Measurements from ENCODE around the gene S100P.

Gene S100P

DNA sequence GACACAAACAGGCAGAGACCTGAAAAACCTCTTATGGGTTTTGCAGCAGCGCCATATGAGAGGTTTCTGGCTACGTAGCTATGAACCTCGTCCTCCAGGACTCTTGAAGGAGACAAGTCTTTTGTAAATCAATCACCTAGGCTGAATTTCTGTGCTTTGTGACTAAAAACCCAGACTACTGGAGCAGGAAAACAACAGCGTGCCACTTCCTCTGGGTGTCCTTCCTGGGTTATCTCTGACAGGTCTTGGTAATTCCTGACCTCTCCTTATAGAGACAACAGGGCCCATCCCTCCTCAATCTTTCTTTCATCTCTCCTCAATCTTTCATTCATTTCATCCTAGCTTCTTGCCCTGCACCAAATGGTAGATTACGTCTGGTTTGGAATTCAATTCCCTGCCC, 5.7 kb downstream of the S100P start:
- Histone ChIP-seq H3K27ac (no peak overlapping the region), H3K36me3 (ENCODE audit: insufficient read depth) (no peaks in the 10 kb centered on the region), H3K4me3 (IDR thresholded peaks at IDR 0.05; ENCODE audit: insufficient read depth, low read depth, low read length) (no peak overlapping the region), H3K9ac (no peak overlapping the region), H3K79me2 (ENCODE audit: insufficient read depth, low read depth) (no peaks in the 10 kb centered on the region), H4K20me1 (ENCODE audit: insufficient read depth) (no peaks in the 10 kb centered on the region), H3K4me2 (no peak overlapping the region), H2AFZ (ENCODE audit: low read depth) (no peak overlapping the region), H3K4me1 (ENCODE audit: low read depth, poor library complexity, severe bottlenecking) (no peaks in the 10 kb centered on the region), H3K27me3 (ENCODE audit: insufficient read depth, low read depth) (no peaks in the 10 kb centered on the region)
- TF ChIP-seq, protein P1, sequence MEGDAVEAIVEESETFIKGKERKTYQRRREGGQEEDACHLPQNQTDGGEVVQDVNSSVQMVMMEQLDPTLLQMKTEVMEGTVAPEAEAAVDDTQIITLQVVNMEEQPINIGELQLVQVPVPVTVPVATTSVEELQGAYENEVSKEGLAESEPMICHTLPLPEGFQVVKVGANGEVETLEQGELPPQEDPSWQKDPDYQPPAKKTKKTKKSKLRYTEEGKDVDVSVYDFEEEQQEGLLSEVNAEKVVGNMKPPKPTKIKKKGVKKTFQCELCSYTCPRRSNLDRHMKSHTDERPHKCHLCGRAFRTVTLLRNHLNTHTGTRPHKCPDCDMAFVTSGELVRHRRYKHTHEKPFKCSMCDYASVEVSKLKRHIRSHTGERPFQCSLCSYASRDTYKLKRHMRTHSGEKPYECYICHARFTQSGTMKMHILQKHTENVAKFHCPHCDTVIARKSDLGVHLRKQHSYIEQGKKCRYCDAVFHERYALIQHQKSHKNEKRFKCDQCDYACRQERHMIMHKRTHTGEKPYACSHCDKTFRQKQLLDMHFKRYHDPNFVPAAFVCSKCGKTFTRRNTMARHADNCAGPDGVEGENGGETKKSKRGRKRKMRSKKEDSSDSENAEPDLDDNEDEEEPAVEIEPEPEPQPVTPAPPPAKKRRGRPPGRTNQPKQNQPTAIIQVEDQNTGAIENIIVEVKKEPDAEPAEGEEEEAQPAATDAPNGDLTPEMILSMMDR (conservative IDR thresholded peaks at IDR 0.05; ENCODE audit: low read depth, low read length), result no peak

DNA sequence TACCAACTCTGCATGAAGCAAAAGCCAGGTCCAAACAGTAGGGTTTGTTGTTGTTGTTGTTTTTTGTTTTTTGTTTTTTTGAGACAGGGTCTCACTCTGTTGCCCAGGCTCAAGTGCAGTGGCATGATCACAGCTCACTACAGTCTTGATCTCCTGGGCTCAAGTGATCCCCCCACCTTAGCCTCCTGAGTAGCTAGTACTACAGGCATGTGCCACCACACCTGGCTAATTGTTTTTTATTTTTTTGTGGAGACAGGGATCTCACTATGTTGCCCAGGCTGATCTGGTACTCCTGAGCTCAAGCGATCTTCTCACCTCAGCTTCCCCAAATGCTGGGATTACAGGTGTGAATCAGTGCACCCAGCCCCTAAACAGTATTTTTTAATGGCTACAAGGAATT, 6.2 kb downstream of the S100P start:
- TF ChIP-seq, protein P1 (conservative IDR thresholded peaks at IDR 0.05; ENCODE audit: low read depth, low read length), result no peak
- Histone ChIP-seq H2AFZ (ENCODE audit: low read depth) (no peak overlapping the region), H3K4me2 (no peak overlapping the region), H3K4me3 (IDR thresholded peaks at IDR 0.05; ENCODE audit: insufficient read depth, low read depth, low read length) (no peak overlapping the region), H3K36me3 (ENCODE audit: insufficient read depth) (no peaks in the 10 kb centered on the region), H3K27ac (no peak overlapping the region), H3K4me1 (ENCODE audit: low read depth, poor library complexity, severe bottlenecking) (no peaks in the 10 kb centered on the region), H3K9ac (no peak overlapping the region), H3K79me2 (ENCODE audit: insufficient read depth, low read depth) (no peaks in the 10 kb centered on the region), H3K27me3 (ENCODE audit: insufficient read depth, low read depth) (no peaks in the 10 kb centered on the region), H4K20me1 (ENCODE audit: insufficient read depth) (no peaks in the 10 kb centered on the region)

DNA sequence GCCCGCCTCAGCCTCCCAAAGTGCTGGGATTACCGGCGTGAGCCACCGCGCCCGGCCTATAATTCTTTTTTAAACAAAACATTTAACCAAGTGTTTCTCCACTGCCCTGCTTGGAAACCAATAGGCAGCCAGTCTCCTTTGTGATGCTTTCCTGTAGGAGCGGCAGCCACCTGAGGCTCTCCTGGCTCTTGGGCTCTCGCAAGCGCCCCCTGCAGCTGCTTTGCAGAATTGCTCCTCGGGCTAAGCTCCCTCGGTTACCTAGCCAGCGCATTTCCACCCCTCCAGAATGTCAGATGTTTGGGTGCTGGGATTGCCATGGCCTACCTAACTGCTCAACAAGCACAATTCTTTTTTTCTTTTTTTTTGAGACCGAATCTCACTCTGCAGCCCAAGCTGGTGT, 7.7 kb downstream of the S100P start:
- H3K27ac ChIP-seq, result no peak overlapping the region
- TF ChIP-seq, protein P1 (conservative IDR thresholded peaks at IDR 0.05; ENCODE audit: low read depth, low read length), result no peak
- no peaks in the 10 kb centered on the region for H3K79me2 ChIP-seq (ENCODE audit: insufficient read depth, low read depth)

DNA sequence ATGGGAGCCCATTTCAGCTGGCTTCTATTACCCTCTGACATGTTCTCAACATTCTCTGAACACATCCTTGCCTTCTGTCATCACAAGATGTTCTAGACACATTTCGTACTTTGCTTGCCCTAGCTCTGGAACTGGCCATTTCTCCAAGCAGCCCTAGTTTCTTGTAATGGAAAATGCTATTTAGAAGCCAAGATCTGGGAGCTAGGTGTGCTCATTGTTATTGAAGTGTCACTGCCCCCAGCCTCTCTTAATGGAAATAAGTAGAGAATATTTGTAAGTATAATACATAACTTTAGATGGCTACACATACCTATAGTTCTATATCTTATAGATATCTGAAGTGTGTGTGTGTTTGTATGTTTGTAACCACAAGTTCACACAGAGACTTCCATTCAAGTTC, 9.1 kb downstream of the S100P start:
- Histone ChIP-seq H3K27me3 (ENCODE audit: insufficient read depth, low read depth) (no peaks in the 10 kb centered on the region), H3K4me2 (no peak overlapping the region), H2AFZ (ENCODE audit: low read depth) (no peak overlapping the region), H3K9ac (no peak overlapping the region), H3K27ac (no peak overlapping the region), H3K4me1 (ENCODE audit: low read depth, poor library complexity, severe bottlenecking) (peaks cover 4% of the 10 kb centered on the region), H4K20me1 (ENCODE audit: insufficient read depth) (no peaks in the 10 kb centered on the region), H3K79me2 (ENCODE audit: insufficient read depth, low read depth) (peaks cover 7% of the 10 kb centered on the region; the same call in 1 of the 2 replicates), H3K4me3 (IDR thresholded peaks at IDR 0.05; ENCODE audit: insufficient read depth, low read depth, low read length) (no peak overlapping the region), H3K36me3 (ENCODE audit: insufficient read depth) (no peaks in the 10 kb centered on the region)
- TF ChIP-seq, protein P1 (conservative IDR thresholded peaks at IDR 0.05; ENCODE audit: low read depth, low read length), result no peak

More for the DNA sequence above, 7.7 kb downstream of the S100P start:
- H3K4me2 ChIP-seq, result no peak overlapping the region
- no peaks in the 10 kb centered on the region for H4K20me1 ChIP-seq (ENCODE audit: insufficient read depth)
- H3K4me3 ChIP-seq (IDR thresholded peaks at IDR 0.05; ENCODE audit: insufficient read depth, low read depth, low read length), result no peak overlapping the region
- no peaks in the 10 kb centered on the region for H3K4me1 ChIP-seq (ENCODE audit: low read depth, poor library complexity, severe bottlenecking)
- no peak overlapping the region for H2AFZ ChIP-seq (ENCODE audit: low read depth)
- no peaks in the 10 kb centered on the region for H3K36me3 ChIP-seq (ENCODE audit: insufficient read depth)
- H3K9ac ChIP-seq, result no peak overlapping the region
- H3K27me3 ChIP-seq (ENCODE audit: insufficient read depth, low read depth), result no peaks in the 10 kb centered on the region
